NCI-H2029 (cell line): ENCODE results near the gene PSME3IP1.

Source experiments
- DNase-seq: peaks from one replicate; lab custom pipeline; 2025; lab: John Stamatoyannopoulos, UW

The PSME3IP1 gene

GRCh38 chr16:57167538-57167937 is 18.3 kb downstream of the PSME3IP1 start:
- DNase-seq: no peak

- no peak for DNase-seq
Measured at GRCh38 chr16:57166951-57167350, 18.9 kb downstream of the PSME3IP1 start.

- no peak for DNase-seq
Measured at GRCh38 chr16:57166451-57166850, 19.4 kb downstream of the PSME3IP1 start.

GRCh38 chr16:57165938-57166337 is 19.9 kb downstream of the PSME3IP1 start:
- peak; percentile 72 for DNase-seq

- no peak for DNase-seq
Measured at GRCh38 chr16:57165483-57165882, 20.4 kb downstream of the PSME3IP1 start.

GRCh38 chr16:57163842-57164241 is 22.0 kb downstream of the PSME3IP1 start:
- DNase-seq: no peak

- no peak for DNase-seq
Measured at GRCh38 chr16:57159447-57159846, 26.4 kb downstream of the PSME3IP1 start.

- no peak for DNase-seq
Measured at GRCh38 chr16:57157533-57157932, 28.3 kb downstream of the PSME3IP1 start.

GRCh38 chr16:57156351-57156703 is 29.5 kb downstream of the PSME3IP1 start:
- DNase-seq: no peak

GRCh38 chr16:57155702-57156350 is 30.0 kb downstream of the PSME3IP1 start:
- DNase-seq: no peak

GRCh38 chr16:57153841-57154240 is 32.0 kb downstream of the PSME3IP1 start:
- no peak for DNase-seq

- no peak for DNase-seq
Measured at GRCh38 chr16:57152096-57153093, 33.4 kb downstream of the PSME3IP1 start.

GRCh38 chr16:57151369-57151768 is 34.5 kb downstream of the PSME3IP1 start:
- no peak for DNase-seq

GRCh38 chr16:57150682-57151330 is 35.0 kb downstream of the PSME3IP1 start:
- DNase-seq: no peak

- DNase-seq: no peak
Measured at GRCh38 chr16:57149391-57149790, 36.4 kb downstream of the PSME3IP1 start.

GRCh38 chr16:57148481-57148880 is 37.4 kb downstream of the PSME3IP1 start:
- DNase-seq: no peak

- no peak for DNase-seq
Measured at GRCh38 chr16:57147381-57148221, 38.2 kb downstream of the PSME3IP1 start.

- no peak for DNase-seq
Measured at GRCh38 chr16:57146735-57147134, 39.1 kb downstream of the PSME3IP1 start.

- DNase-seq: no peak
Measured at GRCh38 chr16:57146040-57146647, 39.7 kb downstream of the PSME3IP1 start.

- no peak for DNase-seq
Measured at GRCh38 chr16:57145046-57146021, 40.5 kb downstream of the PSME3IP1 start.
